HG03439 (cell line): ENCODE results near the gene SLC16A7.
"Not testable (repeated sequence)": the region's sequence is repeated elsewhere in the genome, so short reads cannot be mapped to it uniquely, and the experiment has no call there.

ENCODE experiments used
- ATAC-seq: cut with Tn5 transposase; IDR thresholded peaks from one replicate; pipeline ENCODE4 v1.9.1; 2021; ENCODE audit warnings: mild to moderate bottlenecking, moderate library complexity; ENCODE audit not compliant: unreplicated experiment

SLC16A7 gene, protein sequence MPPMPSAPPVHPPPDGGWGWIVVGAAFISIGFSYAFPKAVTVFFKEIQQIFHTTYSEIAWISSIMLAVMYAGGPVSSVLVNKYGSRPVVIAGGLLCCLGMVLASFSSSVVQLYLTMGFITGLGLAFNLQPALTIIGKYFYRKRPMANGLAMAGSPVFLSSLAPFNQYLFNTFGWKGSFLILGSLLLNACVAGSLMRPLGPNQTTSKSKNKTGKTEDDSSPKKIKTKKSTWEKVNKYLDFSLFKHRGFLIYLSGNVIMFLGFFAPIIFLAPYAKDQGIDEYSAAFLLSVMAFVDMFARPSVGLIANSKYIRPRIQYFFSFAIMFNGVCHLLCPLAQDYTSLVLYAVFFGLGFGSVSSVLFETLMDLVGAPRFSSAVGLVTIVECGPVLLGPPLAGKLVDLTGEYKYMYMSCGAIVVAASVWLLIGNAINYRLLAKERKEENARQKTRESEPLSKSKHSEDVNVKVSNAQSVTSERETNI

DNA sequence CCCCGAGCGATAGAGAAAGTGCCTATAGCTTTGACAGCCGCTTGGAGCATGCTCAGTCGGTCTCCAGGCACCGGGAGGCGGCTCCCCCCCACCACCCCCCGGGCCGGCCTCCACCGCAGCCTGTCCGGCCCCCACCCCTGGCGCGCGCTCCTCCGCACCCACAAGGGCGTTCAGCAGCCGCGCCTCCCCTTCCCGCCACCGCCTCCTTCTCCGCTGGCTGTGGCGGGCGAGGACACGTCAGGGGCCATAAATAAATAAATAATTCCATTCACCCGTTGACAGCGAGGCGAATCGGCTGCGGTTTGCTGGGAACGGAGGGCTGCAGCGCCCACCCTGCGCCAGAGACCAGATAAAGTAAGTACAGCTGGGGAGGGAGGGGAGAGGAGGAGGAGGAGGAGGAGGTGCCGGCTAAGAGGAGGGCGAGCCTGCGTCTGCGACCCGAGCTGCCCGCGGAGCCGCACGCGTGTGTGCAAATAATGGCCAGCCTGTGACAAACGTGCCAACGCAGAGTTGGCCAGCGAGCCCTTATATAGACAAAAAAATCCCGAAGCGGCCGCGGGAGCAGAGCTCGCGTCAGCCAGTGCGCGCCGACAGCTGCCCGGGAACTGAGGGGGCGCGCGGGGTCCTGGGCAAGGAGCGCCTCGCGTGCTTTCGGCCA is at the start of gene SLC16A7:
TSS of gene SLC16A7 (plus strand) at position 147 of the 658 bp plus-strand sequence. CDS start 108,773 bp downstream, outside the sequence.
- ATAC-seq, result peak; percentile 59

DNA sequence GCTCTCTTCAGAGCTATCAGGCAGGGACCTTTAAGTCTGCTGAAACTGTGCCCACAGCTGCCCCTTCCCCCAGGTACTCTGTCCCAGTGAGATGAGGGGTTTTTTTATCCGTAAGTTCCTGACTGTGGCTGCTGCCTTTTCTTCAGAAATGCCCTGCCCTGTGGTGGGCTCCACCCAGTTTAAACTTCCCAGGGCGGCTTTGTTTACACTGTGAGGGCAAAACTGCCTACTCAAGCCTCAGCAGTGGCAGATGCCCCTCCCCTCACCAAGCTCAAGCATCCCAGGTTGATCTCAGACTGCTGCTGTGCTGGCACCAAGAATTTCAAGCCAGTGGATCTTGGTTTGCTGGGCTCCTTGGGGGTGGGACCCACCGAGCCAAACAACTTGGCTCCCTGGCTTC is 46.9 kb upstream of the SLC16A7 start:
- no peak for ATAC-seq

DNA sequence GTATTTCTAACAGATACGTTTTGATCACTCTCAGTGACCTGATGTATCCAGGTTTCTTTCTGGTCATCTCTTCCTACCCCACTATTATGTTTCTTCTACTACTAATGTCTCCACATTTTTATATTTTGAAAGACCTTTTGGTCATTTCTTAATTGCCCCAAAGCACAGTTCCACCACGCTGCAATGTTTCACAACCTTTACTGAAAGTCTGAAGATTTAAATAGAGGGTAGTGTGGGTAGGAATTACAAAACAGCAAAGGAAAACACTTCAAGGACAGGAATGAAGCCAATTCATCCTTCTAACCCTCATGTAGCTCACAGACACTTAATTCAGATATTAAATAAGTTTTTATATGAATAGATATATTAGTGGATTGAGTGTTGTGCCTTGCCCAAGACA is 36.1 kb upstream of the SLC16A7 start:
- no peak for ATAC-seq

DNA sequence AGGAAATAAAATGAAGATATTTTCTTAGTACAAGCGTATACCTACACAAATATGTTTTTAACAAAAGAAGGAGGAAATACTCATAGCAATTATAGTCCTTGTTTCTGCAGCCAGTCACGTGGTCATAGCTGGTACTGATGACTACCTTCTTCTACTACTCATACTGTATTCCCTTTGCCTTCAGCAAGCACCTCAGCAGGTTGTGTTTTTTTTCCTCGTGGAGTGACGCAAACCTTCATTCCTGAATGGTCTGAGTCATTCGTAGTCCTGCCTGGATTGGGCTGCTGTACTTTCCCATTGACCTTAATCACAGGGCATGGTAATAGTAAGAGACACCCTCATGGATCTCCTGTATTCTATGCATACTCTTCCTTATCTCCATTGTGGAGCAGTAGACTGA is 25.7 kb upstream of the SLC16A7 start:
- ATAC-seq, result no peak

DNA sequence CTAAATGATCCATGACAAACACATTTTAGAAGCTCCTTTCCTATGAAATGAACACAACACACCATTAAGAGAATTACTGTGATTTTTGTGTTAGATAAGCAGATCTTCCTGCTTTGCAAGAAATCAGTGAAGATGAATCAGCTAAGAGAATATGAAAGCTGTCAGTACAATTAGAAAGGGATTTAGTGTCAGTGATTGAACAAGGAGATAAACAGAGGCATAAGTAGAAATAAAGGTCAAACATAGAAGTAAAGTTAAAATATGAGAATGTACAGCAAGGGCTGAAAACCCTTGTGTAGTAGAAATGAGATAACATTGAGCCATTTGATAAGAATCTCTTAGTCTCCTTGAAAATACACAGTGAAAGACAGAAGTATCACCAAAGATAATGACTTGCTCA is 21.4 kb upstream of the SLC16A7 start:
- ATAC-seq, result no peak

DNA sequence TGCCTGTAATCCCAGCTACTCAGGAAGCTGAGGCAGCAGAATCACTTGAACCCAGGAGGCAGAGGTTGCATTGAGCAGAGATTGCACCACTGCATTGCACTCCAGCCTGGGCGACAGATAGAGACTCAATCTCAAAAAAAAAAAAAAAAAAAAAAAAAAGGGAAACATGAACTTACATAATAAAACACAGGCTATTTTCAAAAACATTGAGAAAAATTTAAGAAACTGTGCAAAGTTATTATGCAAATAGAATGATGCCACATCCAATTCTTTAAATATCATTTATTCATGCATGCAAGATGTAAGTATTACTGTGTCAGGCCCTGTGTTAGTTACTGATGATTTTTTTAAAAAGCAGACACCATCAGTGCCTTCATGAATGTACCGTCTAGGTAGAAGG is 20.0 kb upstream of the SLC16A7 start:
- no peak for ATAC-seq

DNA sequence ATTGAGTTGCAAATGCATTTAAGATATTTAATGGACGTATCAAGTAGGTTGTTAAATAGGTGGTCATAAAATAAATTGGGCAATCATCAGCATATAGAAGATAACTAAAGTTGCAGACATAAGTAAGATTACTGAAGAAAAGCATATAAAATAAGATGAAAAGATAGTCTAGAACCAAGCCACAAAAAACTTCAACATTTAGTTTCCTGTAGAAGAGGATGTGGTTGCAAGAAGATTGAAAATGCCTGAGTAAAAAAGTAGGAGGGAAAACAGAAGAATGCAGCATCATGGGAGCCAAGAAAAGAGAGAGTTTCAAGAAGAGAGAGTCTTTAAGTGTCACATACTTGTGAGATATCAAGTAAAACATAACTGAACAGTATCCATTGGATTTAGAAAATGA is 17.6 kb upstream of the SLC16A7 start:
- ATAC-seq, result no peak

DNA sequence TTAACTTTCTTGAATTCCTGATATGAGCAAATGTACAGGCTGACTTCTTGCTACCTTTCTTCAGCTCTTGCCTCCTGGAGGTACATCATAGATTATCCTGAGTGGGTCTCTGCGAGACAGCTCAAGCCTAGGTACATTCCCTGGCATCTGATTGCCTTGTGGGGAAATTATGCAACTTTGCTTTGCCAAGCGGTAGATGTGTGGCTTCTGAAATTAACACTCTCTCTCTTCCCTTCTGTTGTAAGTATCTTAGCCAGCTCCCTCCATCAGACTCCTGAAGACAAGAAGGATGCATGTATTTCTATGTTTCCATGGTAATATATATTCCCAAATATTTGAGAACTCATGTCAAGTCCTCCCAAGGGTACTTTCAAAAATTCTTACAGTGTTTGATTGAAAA is 16.2 kb upstream of the SLC16A7 start:
- ATAC-seq, result no peak

DNA sequence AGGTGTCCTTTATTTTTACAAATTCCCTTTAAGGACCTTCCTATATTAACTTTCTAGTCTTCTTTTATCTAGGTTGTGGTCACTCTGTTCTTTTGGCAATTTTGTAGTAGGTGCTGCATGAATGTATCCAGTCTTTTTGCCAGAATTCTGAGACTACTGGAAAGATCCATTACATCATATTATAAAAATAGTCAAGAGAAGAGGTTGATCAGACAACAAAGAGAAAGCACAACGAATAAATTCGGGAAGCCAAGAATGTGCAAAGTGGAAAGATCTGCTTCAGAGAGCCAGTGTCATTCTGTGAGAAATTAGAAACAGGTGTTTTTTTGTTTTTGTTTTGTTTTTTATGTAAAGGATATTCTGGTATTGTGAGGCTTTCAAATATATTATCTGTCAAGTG is 15.8 kb upstream of the SLC16A7 start:
- no peak for ATAC-seq

DNA sequence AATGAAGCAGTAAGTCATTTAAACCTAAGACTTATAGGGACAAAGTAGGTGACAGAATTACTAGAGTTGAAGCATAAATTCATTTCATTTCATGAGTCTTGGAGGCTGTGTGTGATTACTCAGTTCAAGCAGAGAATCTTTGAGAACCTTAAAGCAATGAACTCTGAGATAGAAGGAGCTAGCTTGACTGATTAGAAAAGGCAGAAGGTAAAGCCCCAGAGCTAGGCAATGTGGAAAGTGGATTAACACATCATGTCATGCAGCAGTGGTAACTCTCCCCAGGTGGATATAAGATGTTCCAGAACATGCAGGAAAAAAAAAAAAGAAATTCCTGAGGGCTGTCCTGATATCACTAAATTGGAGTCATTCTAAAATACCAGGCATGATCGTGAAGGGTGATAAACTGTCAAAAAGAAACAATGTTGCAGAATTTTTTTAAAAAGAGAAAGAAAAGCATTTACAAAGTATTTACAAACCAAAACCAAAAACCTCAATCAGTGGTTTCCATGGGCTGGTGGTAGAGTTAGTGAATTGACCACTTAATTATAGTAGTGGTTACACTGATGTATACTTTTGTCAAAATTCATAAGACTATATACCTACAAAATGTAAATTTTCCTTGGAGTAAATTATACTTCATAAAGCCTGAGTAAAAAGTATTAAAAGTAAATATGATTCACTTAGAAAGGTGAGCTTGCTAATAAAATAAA is 12.7 kb upstream of the SLC16A7 start:
- ATAC-seq, result no peak

DNA sequence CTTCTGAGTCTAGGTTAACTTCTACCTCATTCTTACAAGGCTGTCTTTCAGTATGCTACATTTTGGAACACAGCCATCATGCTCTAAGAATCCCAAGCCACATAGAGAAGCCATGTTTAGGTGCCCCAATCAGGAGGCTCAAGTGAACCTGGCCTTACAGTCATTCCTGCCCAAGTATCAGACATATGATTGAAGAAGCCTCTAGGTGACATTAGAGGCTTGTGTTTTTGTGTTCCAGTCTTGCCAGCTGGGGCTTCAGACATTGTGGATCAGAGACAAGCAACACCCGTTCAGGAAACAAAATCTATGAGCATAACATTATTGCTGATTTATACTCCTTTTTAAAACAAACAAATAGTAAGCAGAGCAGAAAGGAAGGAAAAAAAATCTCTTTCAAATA is 8.1 kb upstream of the SLC16A7 start:
- ATAC-seq, result no peak

DNA sequence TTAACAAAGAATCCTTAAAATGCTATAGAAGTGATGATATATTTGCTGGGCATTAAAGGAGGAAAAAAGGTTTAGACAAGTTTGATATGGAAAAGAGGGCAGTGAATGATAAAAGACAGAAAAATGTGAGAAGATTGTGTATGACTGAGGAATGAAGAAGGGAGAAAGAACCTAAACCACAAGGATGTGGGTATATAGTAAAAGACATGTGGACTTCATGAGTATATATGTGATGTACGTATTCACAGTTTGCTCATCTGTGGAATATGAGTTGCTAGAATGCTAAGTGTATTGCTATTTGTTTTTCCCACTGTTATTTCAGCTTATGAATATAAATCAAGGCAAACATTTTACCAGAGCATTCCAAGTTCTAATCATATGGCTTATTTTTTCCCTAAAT is 2.1 kb upstream of the SLC16A7 start:
- ATAC-seq, result no peak

DNA sequence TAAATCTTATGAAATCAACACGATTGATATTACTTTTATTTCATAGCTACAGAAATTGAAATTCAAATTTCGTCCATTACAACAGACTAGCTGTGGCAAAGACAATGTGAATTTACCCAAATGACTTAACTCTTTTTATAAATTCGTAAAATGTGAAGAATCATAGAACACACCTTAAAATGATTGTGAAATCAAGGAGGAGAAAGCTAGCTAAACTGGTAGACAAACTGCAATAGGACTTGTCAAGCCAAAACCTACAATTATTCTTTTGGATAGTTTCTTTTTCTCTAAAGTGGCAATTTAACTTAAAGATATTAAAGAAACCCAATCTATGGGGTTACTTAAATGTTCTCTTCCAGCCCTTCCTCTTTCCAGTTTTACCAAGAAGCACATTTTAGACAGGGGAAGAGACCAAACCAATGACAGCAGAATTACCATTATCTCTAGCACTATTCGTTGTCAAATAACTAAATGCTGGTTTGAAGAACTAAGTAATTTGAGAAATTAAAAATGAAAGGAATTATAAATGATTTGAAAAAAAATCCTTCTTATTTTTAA is 807 bp upstream of the SLC16A7 start:
- ATAC-seq, result no peak

DNA sequence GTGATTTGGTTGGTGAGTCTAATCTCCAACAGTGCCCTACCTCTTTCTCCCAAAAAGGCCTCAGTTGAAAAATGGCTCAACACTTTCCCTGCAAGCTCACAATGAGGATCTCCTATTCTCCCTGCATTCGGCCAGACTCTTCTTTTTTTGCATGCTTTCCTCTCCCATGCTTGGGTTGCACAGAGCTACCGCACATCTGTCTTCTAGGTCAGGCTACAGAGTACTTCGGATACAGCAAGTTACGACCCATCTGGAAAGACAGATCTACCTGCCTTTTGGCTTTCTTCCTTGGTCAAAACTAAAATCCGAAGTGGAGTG is 305 bp upstream of the SLC16A7 start:
- no peak for ATAC-seq

DNA sequence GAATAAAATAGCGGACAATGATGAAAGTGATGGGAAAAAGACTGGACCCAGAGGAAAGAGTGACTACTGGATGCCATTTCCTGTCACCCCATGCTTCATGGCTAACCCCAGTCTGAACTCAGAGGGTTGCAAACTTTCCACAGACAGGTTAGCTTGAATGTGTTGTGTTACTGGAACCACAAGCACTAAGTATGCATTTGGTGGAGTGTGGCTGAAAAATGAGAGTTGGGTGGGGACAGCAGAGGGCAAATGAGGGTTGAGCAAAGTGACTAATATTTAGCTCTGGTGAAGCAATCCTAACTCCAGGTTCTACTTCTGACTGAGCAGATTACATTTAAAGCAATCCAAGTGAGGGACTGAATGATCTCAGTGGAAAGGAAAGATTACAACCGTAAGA is 1.6 kb downstream of the SLC16A7 start:
- ATAC-seq, result peak; percentile 40

DNA sequence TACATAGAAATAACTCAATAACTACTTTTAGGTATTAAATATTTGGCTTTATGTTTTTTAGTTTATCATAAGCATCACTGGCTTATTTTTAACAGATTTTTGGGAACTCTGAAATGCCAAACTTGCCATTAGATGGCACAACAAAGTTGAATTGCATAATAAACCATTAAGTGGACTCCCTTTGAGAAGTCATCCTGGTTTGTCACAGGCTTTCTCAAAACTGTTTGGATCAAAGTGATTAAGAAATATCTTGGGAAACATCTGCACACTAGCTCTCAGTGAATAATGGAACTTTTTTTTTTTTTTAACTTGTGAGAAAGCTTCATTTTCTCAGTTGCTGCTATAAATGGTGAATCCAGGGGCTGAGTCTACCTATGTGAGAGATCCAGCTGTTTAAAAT is 4.3 kb downstream of the SLC16A7 start:
- no peak for ATAC-seq

DNA sequence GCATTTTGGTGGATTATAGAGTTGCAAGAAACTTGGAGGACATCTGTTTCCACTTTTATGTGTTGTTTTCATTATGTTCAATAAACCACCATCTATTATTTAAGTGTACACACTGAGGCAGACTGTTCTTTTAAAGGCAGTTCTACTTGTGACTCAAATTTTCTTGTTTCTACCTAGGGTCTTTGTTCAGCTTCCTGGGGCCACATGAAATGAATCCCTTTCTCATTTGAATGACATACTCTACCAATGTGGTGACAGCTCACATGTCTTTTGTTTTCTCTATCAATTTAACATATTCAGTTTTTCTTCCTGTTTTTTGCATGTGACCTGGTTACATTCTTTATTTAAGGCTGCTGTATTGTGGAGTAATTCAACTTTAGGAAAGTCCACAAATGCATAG is 7.9 kb downstream of the SLC16A7 start:
- no peak for ATAC-seq

DNA sequence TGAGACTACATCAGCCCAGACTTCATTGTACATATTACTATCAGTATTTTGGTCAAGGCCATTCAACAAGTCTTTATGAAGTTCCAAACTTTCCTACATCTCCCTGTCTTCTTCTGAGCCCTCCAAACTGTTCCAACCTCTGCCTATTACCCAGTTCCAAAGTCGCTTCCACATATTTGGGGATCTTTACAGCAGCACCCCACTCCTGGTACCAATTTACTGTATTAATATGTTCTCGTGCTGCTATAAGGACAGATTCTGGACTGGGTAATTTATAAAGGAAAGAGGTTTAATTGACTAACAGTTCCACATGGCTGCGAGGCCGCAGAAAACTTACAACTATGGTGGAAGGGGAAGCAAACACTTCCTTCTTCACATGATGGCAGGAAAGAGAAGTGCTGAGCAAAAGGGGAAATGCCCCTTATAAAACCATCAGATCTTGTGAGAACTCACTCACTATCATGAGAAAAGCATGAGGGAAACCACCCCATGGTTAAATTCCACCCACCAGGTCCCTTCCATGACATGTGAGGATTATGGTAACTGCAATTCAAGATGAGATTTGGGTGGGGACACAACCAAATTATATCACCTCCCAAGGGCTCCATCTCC is 17.1 kb downstream of the SLC16A7 start:
- ATAC-seq, result not testable (repeated sequence)

DNA sequence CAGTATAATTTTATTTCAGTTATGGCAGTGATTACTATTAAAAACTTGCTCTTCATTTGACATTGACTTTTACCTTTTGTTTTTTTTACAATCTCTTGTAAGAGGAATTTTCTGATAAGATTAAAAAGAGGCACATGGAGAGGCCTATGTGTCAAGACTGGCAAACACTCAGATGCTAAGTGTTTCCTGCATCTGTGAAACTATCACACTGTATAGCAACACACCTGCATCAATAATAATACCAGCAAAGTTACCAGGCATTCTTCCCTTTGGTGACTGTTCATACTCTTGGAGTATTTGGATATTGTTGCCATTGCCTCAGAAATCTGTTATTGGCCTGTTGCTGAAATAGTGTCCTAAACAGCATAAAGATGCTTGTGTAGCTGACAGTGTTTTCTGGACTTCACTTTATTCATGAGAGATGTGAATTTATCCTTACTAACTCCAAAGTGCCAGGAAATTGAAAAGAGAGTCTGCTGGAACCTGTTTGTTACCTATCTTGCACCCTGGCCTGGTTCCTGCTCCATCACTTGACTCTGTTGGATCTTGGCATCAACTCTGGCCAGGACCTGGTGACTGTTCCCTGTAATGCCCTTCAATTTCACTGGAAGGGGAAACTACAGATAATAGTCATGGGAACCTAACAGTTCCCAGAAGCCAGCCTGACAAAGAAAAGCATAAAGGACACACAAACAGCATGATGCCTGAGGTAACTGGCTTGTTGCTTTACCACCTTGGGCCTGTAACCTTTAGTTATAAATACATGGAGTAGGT is 19.8 kb downstream of the SLC16A7 start:
- ATAC-seq, result no peak

DNA sequence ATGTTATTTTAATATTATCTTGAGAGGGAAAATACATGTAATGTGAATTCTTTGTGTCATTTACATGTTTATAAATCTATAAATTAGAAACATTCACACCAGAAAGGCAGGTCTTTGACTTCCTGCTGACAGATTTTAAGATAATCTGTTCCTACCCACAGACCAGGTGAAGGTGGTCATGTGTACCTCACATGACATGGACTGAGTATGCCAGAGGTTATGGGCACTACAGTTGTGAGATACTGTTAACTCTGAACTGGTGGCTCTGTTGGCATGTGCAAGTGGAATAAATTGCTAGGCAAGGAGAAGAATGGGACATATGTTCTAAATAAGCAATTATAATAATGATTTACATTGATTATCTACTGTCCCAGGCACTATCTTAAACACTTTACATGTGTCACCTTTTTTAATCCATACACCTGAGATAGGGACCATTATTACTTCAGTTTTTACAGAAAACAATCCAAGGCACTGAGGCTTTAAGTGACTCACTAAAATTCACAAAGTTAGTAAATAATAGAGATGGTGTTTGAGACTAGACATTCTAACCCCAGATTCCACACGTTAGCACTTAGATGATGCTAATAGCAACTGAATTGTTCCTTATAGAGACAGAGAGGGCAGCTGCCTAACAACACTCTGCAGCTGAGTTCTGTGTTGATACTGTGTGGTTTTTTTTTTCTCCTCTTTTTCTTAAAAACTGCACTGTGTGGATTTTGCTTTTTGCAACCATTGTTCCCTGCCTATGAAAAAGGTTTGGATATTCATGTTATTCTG is 23.8 kb downstream of the SLC16A7 start:
- peak; percentile 57 for ATAC-seq
